Neuronal stem cell (in vitro differentiated cells): ENCODE results near the gene IFT88.

Source experiments
- DNase-seq: peaks from one replicate; pipeline ENCODE4 v3.0.0-alpha.2; 2013; ENCODE audit warnings: low spot score
- H2AFZ ChIP-seq: one replicate; pipeline ENCODE4 v1.6.1; 2013; ENCODE audit warnings: mild to moderate bottlenecking, low read length, inconsistent platforms
- H2AK5ac ChIP-seq: 2 replicates; pipeline ENCODE4 v1.6.1; 2013; ENCODE audit warnings: low read depth, mild to moderate bottlenecking, inconsistent platforms, low read length, moderate library complexity, mixed read lengths
- H2BK120ac ChIP-seq: 2 replicates; pipeline ENCODE4 v1.6.1; 2013; ENCODE audit warnings: low read depth, mild to moderate bottlenecking, inconsistent platforms, low read length, moderate library complexity, mixed read lengths
- H2BK12ac ChIP-seq: one replicate; pipeline ENCODE4 v1.6.1; 2013; ENCODE audit warnings: low read length, inconsistent platforms
- H2BK15ac ChIP-seq: 2 replicates; pipeline ENCODE4 v1.6.1; 2013; ENCODE audit warnings: mild to moderate bottlenecking, low read length, inconsistent platforms, mixed read lengths
- H2BK5ac ChIP-seq: one replicate; pipeline ENCODE4 v1.6.1; 2013; ENCODE audit warnings: inconsistent platforms, mild to moderate bottlenecking, low read length, moderate library complexity
- H3K14ac ChIP-seq: one replicate; pipeline ENCODE4 v1.6.1; 2013; ENCODE audit warnings: low read length, inconsistent platforms
- H3K18ac ChIP-seq: 2 replicates; pipeline ENCODE4 v1.6.1; 2013; ENCODE audit warnings: low read length, inconsistent platforms
- H3K23ac ChIP-seq: 2 replicates; pipeline ENCODE4 v1.6.1; 2013; ENCODE audit warnings: low read depth, mild to moderate bottlenecking, mixed read lengths, low read length, inconsistent platforms; ENCODE audit not compliant: poor library complexity
- H3K27ac ChIP-seq: replicated peaks from 3 replicates; pipeline ENCODE4 v1.5.1; 2013; ENCODE audit warnings: low read length, inconsistent platforms
- H3K27me3 ChIP-seq, 3 experiments: 2 replicates each; pipeline ENCODE4 v1.6.1; 2013; ENCODE audit warnings: low read length in 3 of 3, mild to moderate bottlenecking in 2 of 3, inconsistent platforms in 1 of 3, low read depth in 1 of 3, mixed read lengths in 1 of 3, moderate library complexity in 1 of 3; ENCODE audit not compliant: control insufficient read depth in 3 of 3, insufficient read depth in 3 of 3
- H3K36me3 ChIP-seq, 2 donors: replicated peaks in 1 of 2; 2 replicates each; pipeline ENCODE4 v1.6.1; 2013; ENCODE audit warnings: low read length in 2 of 2; ENCODE audit not compliant: control insufficient read depth in 2 of 2, insufficient read depth in 2 of 2
- H3K4ac ChIP-seq: 2 replicates; pipeline ENCODE4 v1.6.1; 2013; ENCODE audit warnings: inconsistent platforms, mild to moderate bottlenecking, low read length, moderate library complexity
- H3K4me1 ChIP-seq, 2 donors: 1 replicate in 1 of 2; 2 replicates in 1 of 2; pipeline ENCODE4 v1.6.1; 2013; ENCODE audit warnings: low read length in 2 of 2, low read depth in 1 of 2; ENCODE audit not compliant: control insufficient read depth in 2 of 2, insufficient read depth in 1 of 2
- H3K4me2 ChIP-seq: one replicate; pipeline ENCODE4 v1.6.1; 2013; ENCODE audit warnings: mild to moderate bottlenecking, low read length, inconsistent platforms; ENCODE audit not compliant: insufficient read depth, poor library complexity, severe bottlenecking
- H3K4me3 ChIP-seq, 2 donors: 2 replicates each; pipeline ENCODE4 v1.5.1; 2013; ENCODE audit warnings: low read length in 2 of 2, mild to moderate bottlenecking in 2 of 2, inconsistent platforms in 1 of 2, moderate library complexity in 1 of 2
- H3K79me1 ChIP-seq: one replicate; pipeline ENCODE4 v1.6.1; 2013; ENCODE audit warnings: low read depth, mild to moderate bottlenecking, inconsistent platforms, low read length, moderate library complexity
- H3K9ac ChIP-seq: one replicate; pipeline ENCODE4 v1.6.1; 2013; ENCODE audit warnings: mild to moderate bottlenecking, low read depth, low read length, inconsistent platforms; ENCODE audit not compliant: poor library complexity
- H3K9me3 ChIP-seq, 2 donors: replicated peaks in 1 of 2; 2 replicates each; pipeline versions ENCODE3 to v1.6.1; 2013; ENCODE audit warnings: low read length in 2 of 2, mild to moderate bottlenecking in 2 of 2, inconsistent platforms in 1 of 2, low read depth in 1 of 2, mixed read lengths in 1 of 2, moderate library complexity in 1 of 2; ENCODE audit not compliant: control insufficient read depth in 2 of 2, insufficient read depth in 1 of 2
- H4K8ac ChIP-seq: one replicate; pipeline ENCODE4 v1.6.1; 2013; ENCODE audit warnings: low read depth, mild to moderate bottlenecking, inconsistent platforms, low read length, moderate library complexity
- H4K91ac ChIP-seq: one replicate; pipeline ENCODE4 v1.6.1; 2013; ENCODE audit warnings: low read length, low read depth, mild to moderate bottlenecking, inconsistent platforms; ENCODE audit not compliant: poor library complexity
- WGBS, 2 donors: extraction: QIAGEN DNeasy Blood & Tissue Kit; methylation state at CpG; one replicate each; pipeline ENCODE4 v1.1.7; 2013; ENCODE audit warnings: missing lambda C conversion rate in 2 of 2, mixed read lengths in 1 of 2; ENCODE audit not compliant: insufficient read length in 2 of 2, insufficient replicate concordance in 1 of 2; ENCODE audit errors: extremely low coverage in 2 of 2; 5-methylcytosine and 5-hydroxymethylcytosine counted together

Gene IFT88

GRCh38 chr13:20654156-20654555, 87.2 kb downstream of the IFT88 start:
- H3K18ac ChIP-seq: no peak overlapping the region

GRCh38 chr13:20658451-20659040, 91.6 kb downstream of the IFT88 start:
- Histone ChIP-seq H2BK5ac (no peak overlapping the region), H3K4me3 (no peak overlapping the region), H3K18ac (no peak overlapping the region), H2AK5ac (no peak overlapping the region), H3K4me2 (no peak overlapping the region), H2BK15ac (no peak overlapping the region), H3K79me1 (no peaks in the 10 kb centered on the region), H3K9me3 (no peaks in the 10 kb centered on the region), H3K23ac (no peak overlapping the region), H4K91ac (no peak overlapping the region), H3K27me3 (no peaks in the 10 kb centered on the region), H3K36me3 (peaks cover 2 to 25% of the 10 kb centered on the region in 2 donors), H3K9ac (no peak overlapping the region), H2AFZ (no peak overlapping the region), H3K4me1 (no peaks in the 10 kb centered on the region), H2BK120ac (no peak overlapping the region), H4K8ac (no peak overlapping the region), H2BK12ac (no peak overlapping the region), H3K14ac (no peak overlapping the region), H3K27ac (no peak overlapping the region), H3K4ac (no peak overlapping the region)
- no peak for DNase-seq
- WGBS, 2 donors: no CpG with 5 or more reads among the region's 5 CpGs

More at GRCh38 chr13:20654156-20654555, 87.2 kb downstream of the IFT88 start:
- Histone ChIP-seq H2BK12ac (no peak overlapping the region), H3K9me3 (no peaks in the 10 kb centered on the region), H3K4me2 (no peak overlapping the region), H3K36me3 (peaks cover 2 to 15% of the 10 kb centered on the region in 2 donors), H3K9ac (no peak overlapping the region), H3K27me3 (no peaks in the 10 kb centered on the region), H4K91ac (no peak overlapping the region), H3K4me3 (no peak overlapping the region), H2BK120ac (no peak overlapping the region), H3K79me1 (no peaks in the 10 kb centered on the region), H3K4ac (no peak overlapping the region), H4K8ac (no peak overlapping the region), H3K14ac (no peak overlapping the region), H3K23ac (no peak overlapping the region), H2AK5ac (no peak overlapping the region), H2BK5ac (no peak overlapping the region), H2BK15ac (no peak overlapping the region), H3K4me1 (peaks cover 0 to 2% of the 10 kb centered on the region in 2 donors), H2AFZ (no peak overlapping the region), H3K27ac (no peak overlapping the region)
- DNase-seq: no peak
- WGBS, 2 donors: no CpG with 5 or more reads among the region's 1 CpG

- no peak overlapping the region for H2AFZ ChIP-seq
These were observed 97.4 kb downstream of the IFT88 start for GRCh38 chr13:20664351-20664750.

GRCh38 chr13:20666948-20667347, 100.0 kb downstream of the IFT88 start:
- H3K23ac ChIP-seq: no peak overlapping the region
- no CpG with 5 or more reads among the region's 4 CpGs for WGBS, 2 donors
- H3K27me3 ChIP-seq: no peaks in the 10 kb centered on the region
- no peak overlapping the region for H3K27ac ChIP-seq
- H2BK12ac ChIP-seq: no peak overlapping the region
- H3K4ac ChIP-seq: no peak overlapping the region
- H3K14ac ChIP-seq: no peak overlapping the region
- H3K9me3 ChIP-seq: peaks cover 0 to 2% of the 10 kb centered on the region in 2 donors
- H3K4me1 ChIP-seq: peaks cover 3 to 8% of the 10 kb centered on the region in 2 donors
- no peak overlapping the region for H2BK5ac ChIP-seq
- H2BK15ac ChIP-seq: no peak overlapping the region
- H4K91ac ChIP-seq: no peak overlapping the region
- H3K36me3 ChIP-seq: peaks cover 1 to 10% of the 10 kb centered on the region in 2 donors
- no peak overlapping the region for H3K18ac ChIP-seq
- DNase-seq: no peak
- H3K4me2 ChIP-seq: no peak overlapping the region
- no peak overlapping the region for H2AFZ ChIP-seq
- H2BK120ac ChIP-seq: no peak overlapping the region
- no peak overlapping the region for H4K8ac ChIP-seq
- no peak overlapping the region for H3K4me3 ChIP-seq
- H3K79me1 ChIP-seq: no peaks in the 10 kb centered on the region
- H2AK5ac ChIP-seq: no peak overlapping the region
- no peak overlapping the region for H3K9ac ChIP-seq

More at GRCh38 chr13:20664351-20664750, 97.4 kb downstream of the IFT88 start:
- no peak overlapping the region for H4K8ac ChIP-seq
- no peak overlapping the region for H2BK5ac ChIP-seq
- no peak overlapping the region for H2BK120ac ChIP-seq
- H4K91ac ChIP-seq: no peak overlapping the region
- H3K4me2 ChIP-seq: no peak overlapping the region
- peaks cover 0 to 2% of the 10 kb centered on the region in 2 donors for H3K9me3 ChIP-seq
- H2AK5ac ChIP-seq: no peak overlapping the region
- H3K9ac ChIP-seq: no peak overlapping the region
- no peak overlapping the region for H3K14ac ChIP-seq
- peaks cover 1 to 12% of the 10 kb centered on the region in 2 donors for H3K36me3 ChIP-seq
- no peak overlapping the region for H3K18ac ChIP-seq
- no peak overlapping the region for H3K4ac ChIP-seq
- no peak overlapping the region for H3K23ac ChIP-seq
- DNase-seq: no peak
- H3K79me1 ChIP-seq: no peaks in the 10 kb centered on the region
- H2BK12ac ChIP-seq: no peak overlapping the region
- no peaks in the 10 kb centered on the region for H3K27me3 ChIP-seq
- H3K27ac ChIP-seq: no peak overlapping the region
- H3K4me3 ChIP-seq: no peak overlapping the region
- H2BK15ac ChIP-seq: no peak overlapping the region
- peaks cover 3 to 8% of the 10 kb centered on the region in 2 donors for H3K4me1 ChIP-seq
